Measurements from ENCODE around the gene PHOSPHO2. TPM values are rescaled to one million over a fixed set of nuclear protein-coding genes. Genes with fewer than 3 reads are reported as not detected.

PHOSPHO2 gene
- total RNA-seq, 1 donor from 2014 or later: 8.5 TPM

DNA sequence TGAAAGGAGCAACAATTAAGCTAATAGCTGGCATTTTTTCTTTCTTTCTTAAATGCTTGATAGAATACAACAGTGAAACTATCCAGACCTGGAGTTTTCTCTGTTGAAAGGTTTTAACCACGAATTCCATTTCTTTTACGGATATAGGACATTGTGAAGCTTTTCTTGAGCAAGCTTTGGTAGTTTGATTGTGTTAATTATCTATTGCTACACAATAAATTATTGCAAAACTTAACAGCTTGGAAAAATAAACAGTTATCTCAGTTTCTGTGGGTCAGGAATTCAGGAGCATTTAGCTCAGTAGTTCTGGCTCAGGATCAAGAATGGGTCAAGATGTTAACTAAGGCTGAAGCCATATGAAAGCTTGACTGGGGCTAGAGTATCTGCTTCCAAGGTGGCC lies 11.7 kb downstream of the PHOSPHO2 start:
- Mint-ChIP-seq H3K4me1 (ENCODE audit: unreplicated experiment) (no peaks in the 10 kb centered on the region), H3K27me3 (no peaks in the 10 kb centered on the region), H3K4me3 (no peak overlapping the region), H3K27ac (no peak overlapping the region), H3K36me3 (peaks cover 5% of the 10 kb centered on the region), H3K9me3 (no peaks in the 10 kb centered on the region)
- DNase-seq (ENCODE audit: extremely low spot score, unreplicated experiment): no peak
- TF ChIP-seq, protein P1, sequence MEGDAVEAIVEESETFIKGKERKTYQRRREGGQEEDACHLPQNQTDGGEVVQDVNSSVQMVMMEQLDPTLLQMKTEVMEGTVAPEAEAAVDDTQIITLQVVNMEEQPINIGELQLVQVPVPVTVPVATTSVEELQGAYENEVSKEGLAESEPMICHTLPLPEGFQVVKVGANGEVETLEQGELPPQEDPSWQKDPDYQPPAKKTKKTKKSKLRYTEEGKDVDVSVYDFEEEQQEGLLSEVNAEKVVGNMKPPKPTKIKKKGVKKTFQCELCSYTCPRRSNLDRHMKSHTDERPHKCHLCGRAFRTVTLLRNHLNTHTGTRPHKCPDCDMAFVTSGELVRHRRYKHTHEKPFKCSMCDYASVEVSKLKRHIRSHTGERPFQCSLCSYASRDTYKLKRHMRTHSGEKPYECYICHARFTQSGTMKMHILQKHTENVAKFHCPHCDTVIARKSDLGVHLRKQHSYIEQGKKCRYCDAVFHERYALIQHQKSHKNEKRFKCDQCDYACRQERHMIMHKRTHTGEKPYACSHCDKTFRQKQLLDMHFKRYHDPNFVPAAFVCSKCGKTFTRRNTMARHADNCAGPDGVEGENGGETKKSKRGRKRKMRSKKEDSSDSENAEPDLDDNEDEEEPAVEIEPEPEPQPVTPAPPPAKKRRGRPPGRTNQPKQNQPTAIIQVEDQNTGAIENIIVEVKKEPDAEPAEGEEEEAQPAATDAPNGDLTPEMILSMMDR (conservative IDR thresholded peaks at IDR 0.05): no peak

- no peaks in the 10 kb centered on the region for H3K27me3 Mint-ChIP-seq
- H3K9me3 Mint-ChIP-seq: no peaks in the 10 kb centered on the region
- H3K36me3 Mint-ChIP-seq: peaks cover 9% of the 10 kb centered on the region
- H3K27ac Mint-ChIP-seq: no peak overlapping the region
- no peak overlapping the region for H3K4me3 Mint-ChIP-seq
- DNase-seq (ENCODE audit: extremely low spot score, unreplicated experiment): no peak
- TF ChIP-seq, protein P1 (conservative IDR thresholded peaks at IDR 0.05): no peak
- no peaks in the 10 kb centered on the region for H3K4me1 Mint-ChIP-seq (ENCODE audit: unreplicated experiment)
Measured at GRCh38 chr2:169707626-169708025, 13.4 kb downstream of the PHOSPHO2 start.

GRCh38 chr2:169709331-169709730 lies 15.1 kb downstream of the PHOSPHO2 start:
- no peaks in the 10 kb centered on the region for H3K27me3 Mint-ChIP-seq
- no peak overlapping the region for H3K27ac Mint-ChIP-seq
- DNase-seq (ENCODE audit: extremely low spot score, unreplicated experiment): no peak
- no peak overlapping the region for H3K4me3 Mint-ChIP-seq
- H3K9me3 Mint-ChIP-seq: no peaks in the 10 kb centered on the region
- no peaks in the 10 kb centered on the region for H3K4me1 Mint-ChIP-seq (ENCODE audit: unreplicated experiment)
- peaks cover 9% of the 10 kb centered on the region for H3K36me3 Mint-ChIP-seq
- TF ChIP-seq, protein P1 (conservative IDR thresholded peaks at IDR 0.05): no peak

DNA sequence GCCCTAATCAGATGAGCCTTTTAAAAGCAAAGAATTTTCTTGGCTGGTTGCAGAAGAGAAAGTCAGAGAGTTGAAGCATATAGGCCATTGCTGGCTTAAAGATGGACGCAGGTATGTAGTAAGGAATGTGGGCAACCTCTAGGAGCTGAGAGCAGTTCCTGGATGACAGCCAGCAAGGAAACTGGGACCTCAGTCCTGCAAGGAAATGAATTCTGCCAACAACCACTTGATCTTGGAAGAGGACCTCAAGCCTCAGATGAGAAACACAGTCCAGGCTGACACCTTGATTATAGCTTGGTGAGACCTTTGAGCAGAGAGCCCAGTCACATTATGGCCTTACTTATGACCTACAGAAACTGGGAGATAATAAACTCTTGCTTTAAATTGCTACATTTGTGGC lies 15.7 kb downstream of the PHOSPHO2 start:
- no peak for DNase-seq (ENCODE audit: extremely low spot score, unreplicated experiment)
- no peaks in the 10 kb centered on the region for H3K9me3 Mint-ChIP-seq
- H3K36me3 Mint-ChIP-seq: peaks cover 9% of the 10 kb centered on the region
- TF ChIP-seq, protein P1 (conservative IDR thresholded peaks at IDR 0.05): no peak
- no peaks in the 10 kb centered on the region for H3K27me3 Mint-ChIP-seq
- no peak overlapping the region for H3K27ac Mint-ChIP-seq
- peaks cover 2% of the 10 kb centered on the region for H3K4me1 Mint-ChIP-seq (ENCODE audit: unreplicated experiment)
- no peak overlapping the region for H3K4me3 Mint-ChIP-seq

DNA sequence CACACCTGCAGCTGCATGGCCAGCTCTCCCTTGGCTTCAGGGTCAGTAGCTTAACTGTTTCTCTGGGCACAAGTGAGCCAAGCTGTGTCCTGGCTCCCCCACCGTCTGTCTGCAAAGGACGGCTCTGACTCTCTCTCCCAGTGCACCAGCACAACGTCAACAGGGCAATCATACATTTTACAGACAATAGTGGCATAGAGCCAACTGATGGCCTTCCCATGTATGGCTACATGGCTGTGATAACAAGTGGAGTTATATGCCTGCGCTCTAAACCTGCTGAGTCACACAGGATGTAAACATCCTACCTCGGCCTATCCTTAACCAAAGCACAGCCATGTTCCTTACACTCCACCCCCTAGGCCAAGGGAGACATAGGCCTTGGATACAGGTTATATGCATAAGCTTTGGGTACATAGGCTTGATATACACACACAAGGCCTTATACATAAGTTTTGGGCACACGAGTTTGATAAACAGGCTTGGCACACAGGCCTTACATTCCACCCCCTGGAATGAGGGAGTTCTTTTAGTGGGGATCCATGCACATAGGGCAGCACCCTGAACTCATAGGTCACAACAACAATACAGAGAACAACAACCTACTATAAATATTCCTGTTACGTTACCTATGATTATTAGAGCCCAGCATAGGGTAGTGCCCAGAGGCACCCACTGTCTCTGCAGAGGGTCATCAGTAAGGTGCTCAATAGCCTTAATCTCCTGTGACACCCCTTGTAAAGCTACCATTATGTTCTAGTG lies 17.7 kb downstream of the PHOSPHO2 start:
- no peak for DNase-seq (ENCODE audit: extremely low spot score, unreplicated experiment)
- TF ChIP-seq, protein P1 (conservative IDR thresholded peaks at IDR 0.05): no peak
- Mint-ChIP-seq H3K9me3 (no peaks in the 10 kb centered on the region), H3K4me3 (no peak overlapping the region), H3K4me1 (ENCODE audit: unreplicated experiment) (peaks cover 17% of the 10 kb centered on the region), H3K27ac (no peak overlapping the region), H3K36me3 (peaks cover 9% of the 10 kb centered on the region), H3K27me3 (no peaks in the 10 kb centered on the region)

Data from type B pancreatic cell (in vitro differentiated cells).